T-helper 2 cell (primary cell): ENCODE results near the gene RUFY1.
"Not testable (repeated sequence)": the region's sequence is repeated elsewhere in the genome, so short reads cannot be mapped to it uniquely, and the experiment has no call there.

Experiments
- DNase-seq, 5 experiments: peaks; one replicate each; pipeline versions ENCODE4 v3.0.0 to v3.0.0-alpha.2; 2012 to 2022
- total RNA-seq, 2 donors: gene quantifications; one replicate each; lab custom pipeline; 2026; lab: John Stamatoyannopoulos, UW

The RUFY1 gene
- 29.9 to 37.7 reads per million in 2 donors for total RNA-seq

GRCh38 chr5:179550511-179551342 is at the start of gene RUFY1:
TSS of gene RUFY1 (plus strand) at chr5:179550554. CDS start at chr5:179550570, 16 bp downstream.
- DNase-seq: peak; percentile 60 to 90 (median 73)

GRCh38 chr5:179501997-179502396 is 48.4 kb upstream of the RUFY1 start:
- DNase-seq: not testable (repeated sequence)

- not testable (repeated sequence) for DNase-seq
These were observed 47.9 kb upstream of the RUFY1 start for GRCh38 chr5:179502420-179502819.

GRCh38 chr5:179504191-179504590 is 46.2 kb upstream of the RUFY1 start:
- no peak for DNase-seq

- no peak for DNase-seq
These were observed 45.6 kb upstream of the RUFY1 start for GRCh38 chr5:179504600-179505396.

GRCh38 chr5:179505636-179506261 is 44.6 kb upstream of the RUFY1 start:
- no peak for DNase-seq

- DNase-seq: no peak
These were observed 41.1 kb upstream of the RUFY1 start for GRCh38 chr5:179509239-179509638.

- DNase-seq: no peak
These were observed 40.5 kb upstream of the RUFY1 start for GRCh38 chr5:179509845-179510244.

GRCh38 chr5:179512452-179513000 is 37.8 kb upstream of the RUFY1 start:
- DNase-seq: no peak

GRCh38 chr5:179515501-179515900 is 34.9 kb upstream of the RUFY1 start:
- DNase-seq: not testable (repeated sequence)

GRCh38 chr5:179516221-179516620 is 34.1 kb upstream of the RUFY1 start:
- DNase-seq: no peak

GRCh38 chr5:179517746-179518145 is 32.6 kb upstream of the RUFY1 start:
- not testable (repeated sequence) for DNase-seq

GRCh38 chr5:179518369-179518768 is 32.0 kb upstream of the RUFY1 start:
- DNase-seq: not testable (repeated sequence)

- not testable (repeated sequence) for DNase-seq
These were observed 30.8 kb upstream of the RUFY1 start for GRCh38 chr5:179519416-179520070.

GRCh38 chr5:179522107-179522506 is 28.2 kb upstream of the RUFY1 start:
- DNase-seq: not testable (repeated sequence)

GRCh38 chr5:179526978-179527377 is 23.4 kb upstream of the RUFY1 start:
- DNase-seq: no peak

GRCh38 chr5:179530069-179530998 is 20.0 kb upstream of the RUFY1 start:
- DNase-seq: peak; percentile 21 to 52 (median 41)

- DNase-seq: no peak
These were observed 17.3 kb upstream of the RUFY1 start for GRCh38 chr5:179533024-179533423.

GRCh38 chr5:179533907-179534306 is 16.4 kb upstream of the RUFY1 start:
- no peak for DNase-seq

GRCh38 chr5:179534431-179534830 is 15.9 kb upstream of the RUFY1 start:
- DNase-seq: peak in 1 of 5 experiments; percentile 17

- DNase-seq: no peak
These were observed 13.7 kb upstream of the RUFY1 start for GRCh38 chr5:179536676-179537075.
